ENCODE measurements around the gene SND1.
A peak's percentile ranks its signal among the peaks of the same experiment; 100 is the strongest.
"Not testable (repeated sequence)": the region's sequence is repeated elsewhere in the genome, so short reads cannot be mapped to it uniquely, and the experiment has no call there.

SND1 gene

GRCh38 chr7:127810696-127811660, 159.0 kb downstream of the SND1 start:
- no peak for DNase-seq

GRCh38 chr7:127812540-127812939, 160.5 kb downstream of the SND1 start:
- peak; percentile 15 for DNase-seq

GRCh38 chr7:127813991-127814541, 162.1 kb downstream of the SND1 start:
- no peak for DNase-seq

- DNase-seq: no peak
These were observed 163.7 kb downstream of the SND1 start for GRCh38 chr7:127815631-127816145.

GRCh38 chr7:127816354-127817190, 164.6 kb downstream of the SND1 start:
- no peak for DNase-seq

DNA sequence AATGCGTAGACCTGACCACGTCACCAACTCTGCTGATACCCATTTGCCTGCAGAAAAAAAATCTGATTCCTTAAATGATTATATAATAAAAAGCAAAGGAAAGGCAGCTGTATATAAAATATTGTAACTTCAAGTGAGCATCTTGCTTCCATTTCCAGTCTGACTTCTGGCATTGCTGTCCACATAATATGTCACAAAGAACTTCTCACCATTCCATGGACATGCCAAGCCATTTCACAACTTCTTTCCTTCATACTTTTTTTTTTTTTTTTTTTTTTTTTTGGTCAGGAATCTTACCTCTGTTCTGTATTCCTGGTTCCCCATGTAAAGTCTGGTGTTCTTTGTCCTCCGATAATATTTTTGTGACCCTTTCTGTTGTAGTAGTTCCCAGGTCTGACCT, 165.5 kb downstream of the SND1 start:
- DNase-seq: no peak

DNA sequence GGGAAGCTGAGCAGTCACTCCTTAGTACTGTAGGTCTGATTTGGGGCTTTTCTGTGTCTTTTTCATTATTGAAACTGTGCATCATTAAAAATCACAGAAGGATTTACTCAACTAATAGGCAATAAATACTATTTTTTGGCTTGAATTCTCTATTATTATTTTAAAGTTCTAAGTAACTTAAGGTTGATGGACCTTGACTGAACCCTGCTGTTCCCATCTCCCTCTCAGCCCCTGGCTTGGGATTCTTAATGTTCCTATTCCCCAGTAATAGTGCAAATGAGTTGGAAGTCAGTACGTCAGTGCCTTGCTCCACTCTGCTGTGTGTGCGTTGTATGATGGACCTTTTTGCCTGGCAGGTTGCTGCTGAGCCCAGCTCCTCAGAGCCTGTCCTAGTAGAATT, 166.3 kb downstream of the SND1 start:
- DNase-seq: no peak

DNA sequence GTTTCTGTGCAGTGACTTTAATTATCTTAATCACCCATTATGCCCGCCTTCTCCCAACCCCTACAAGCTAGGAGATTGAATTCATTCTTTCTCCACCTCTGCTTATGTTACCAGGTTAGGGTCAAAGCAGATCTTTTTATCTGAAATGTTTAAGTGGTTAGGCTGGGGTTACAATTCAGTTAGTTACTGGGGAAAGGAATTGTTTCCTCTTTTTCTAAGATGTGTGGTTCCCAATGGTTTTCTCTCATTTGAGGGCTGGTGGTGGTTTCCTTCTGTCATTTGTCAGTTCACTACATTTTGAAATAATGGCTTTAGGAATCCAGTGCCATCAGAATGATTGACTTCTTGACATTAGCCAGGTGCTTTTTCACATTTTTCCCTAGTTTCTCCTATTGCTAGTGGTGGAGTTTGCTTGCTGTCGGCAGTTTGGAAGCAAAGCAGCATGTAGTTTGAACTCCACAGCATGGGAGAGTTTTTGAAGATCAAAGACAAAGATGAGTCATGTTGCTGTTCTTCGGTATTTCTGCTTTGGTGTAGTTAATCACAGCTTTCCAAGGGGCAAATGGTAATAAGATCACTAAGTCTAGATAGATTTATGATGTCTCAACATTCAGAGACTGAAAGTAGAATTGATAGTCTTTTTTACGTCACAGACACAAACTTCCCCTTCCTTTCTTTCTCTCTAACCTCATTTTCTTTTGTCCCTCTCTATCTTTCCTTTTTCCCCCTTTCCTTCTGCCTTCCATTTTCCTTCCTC, 168.2 kb downstream of the SND1 start:
- no peak for DNase-seq

- no peak for DNase-seq
These were observed 168.7 kb downstream of the SND1 start for GRCh38 chr7:127820732-127821085.

DNA sequence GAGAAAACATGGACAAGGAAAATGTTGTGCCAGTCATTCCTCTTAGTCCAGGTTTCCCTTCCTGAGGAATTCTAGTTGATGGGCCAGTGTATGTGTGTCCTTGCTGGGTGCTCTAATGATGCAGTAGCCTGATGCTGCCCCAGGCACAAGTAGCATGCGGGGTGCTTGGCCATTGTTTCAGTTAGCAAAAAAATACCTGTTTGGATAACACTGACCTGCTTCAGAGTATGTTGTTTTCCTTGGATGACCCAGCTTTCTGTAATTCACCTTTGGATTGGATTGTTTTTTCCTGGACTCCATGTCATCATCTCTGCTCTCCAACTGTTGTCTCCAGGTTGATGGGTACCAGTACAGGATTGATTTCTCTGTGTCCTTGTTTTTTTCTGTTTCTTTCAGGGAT, 169.2 kb downstream of the SND1 start:
- no peak for DNase-seq

GRCh38 chr7:127822822-127823508, 171.0 kb downstream of the SND1 start:
- no peak for DNase-seq

DNA sequence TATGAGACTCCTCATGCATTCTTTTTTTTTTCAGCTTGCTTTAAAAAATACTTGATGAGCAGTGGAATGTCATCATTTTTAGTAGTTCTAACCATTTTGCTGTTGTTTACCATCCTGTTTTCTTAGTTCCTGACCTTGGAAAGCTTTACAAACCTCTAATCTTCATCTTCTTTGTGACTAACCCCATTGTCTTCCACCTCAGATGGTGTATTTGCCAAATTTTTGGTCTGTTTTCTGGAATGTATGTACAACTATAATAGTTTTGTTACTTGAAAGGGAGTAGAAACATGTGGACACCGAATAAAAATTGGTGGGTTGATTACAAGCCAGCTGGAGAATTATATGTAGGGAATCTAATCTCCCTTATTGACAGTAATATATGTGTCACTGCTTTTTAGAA, 172.7 kb downstream of the SND1 start:
- no peak for DNase-seq

GRCh38 chr7:127828843-127829500, 177.0 kb downstream of the SND1 start:
- DNase-seq: peak; percentile 9

- peak; percentile 81 for DNase-seq
These were observed 179.6 kb downstream of the SND1 start for GRCh38 chr7:127831318-127832219.

- no peak for DNase-seq
These were observed 180.6 kb downstream of the SND1 start for GRCh38 chr7:127832592-127832991.

DNA sequence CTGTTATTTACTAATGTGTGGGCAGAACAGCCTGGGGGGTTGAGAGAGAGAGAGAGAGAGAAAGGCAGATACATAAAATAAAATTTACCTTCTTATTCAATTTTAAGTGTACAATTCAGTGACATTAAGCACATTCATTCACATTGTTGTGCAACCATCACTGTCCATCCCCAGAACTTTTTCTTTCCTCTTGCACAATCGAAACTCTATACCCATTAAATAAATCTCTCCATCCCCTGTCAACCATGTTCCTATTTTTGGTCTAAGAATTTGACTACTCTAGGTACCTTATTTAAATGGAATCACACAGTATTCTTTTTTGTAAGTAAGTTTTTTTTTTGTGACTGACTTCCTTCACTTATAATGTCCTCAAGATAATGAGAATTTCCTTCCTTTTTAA, 181.6 kb downstream of the SND1 start:
- no peak for DNase-seq

DNA sequence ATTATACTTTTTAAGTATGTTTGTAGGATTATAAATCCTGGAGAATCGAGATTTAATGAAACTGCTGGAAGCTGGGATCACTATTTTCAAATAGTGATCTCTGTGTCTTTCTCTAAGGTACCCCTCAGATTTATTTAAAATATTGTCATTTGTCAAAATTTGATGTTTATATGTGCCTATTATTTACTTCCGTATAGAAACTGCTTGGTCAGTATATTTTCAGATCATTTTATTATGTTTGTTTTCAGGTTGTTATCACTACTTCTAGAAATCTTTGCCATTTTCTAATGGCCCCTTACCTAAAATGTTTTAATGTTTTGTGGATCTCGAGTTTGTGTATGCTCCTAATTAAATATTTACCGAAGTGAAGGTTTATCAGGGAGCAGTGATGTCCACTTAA, 183.7 kb downstream of the SND1 start:
- DNase-seq: no peak

- not testable (repeated sequence) for DNase-seq
These were observed 185.9 kb downstream of the SND1 start for GRCh38 chr7:127837816-127838410.

GRCh38 chr7:127838816-127839415, 186.9 kb downstream of the SND1 start:
- DNase-seq: no peak
